Measurements from ENCODE around the gene MAP1LC3A.
"Not testable (repeated sequence)": the region's sequence is repeated elsewhere in the genome, so short reads cannot be mapped to it uniquely, and the experiment has no call there.

MAP1LC3A gene

DNA sequence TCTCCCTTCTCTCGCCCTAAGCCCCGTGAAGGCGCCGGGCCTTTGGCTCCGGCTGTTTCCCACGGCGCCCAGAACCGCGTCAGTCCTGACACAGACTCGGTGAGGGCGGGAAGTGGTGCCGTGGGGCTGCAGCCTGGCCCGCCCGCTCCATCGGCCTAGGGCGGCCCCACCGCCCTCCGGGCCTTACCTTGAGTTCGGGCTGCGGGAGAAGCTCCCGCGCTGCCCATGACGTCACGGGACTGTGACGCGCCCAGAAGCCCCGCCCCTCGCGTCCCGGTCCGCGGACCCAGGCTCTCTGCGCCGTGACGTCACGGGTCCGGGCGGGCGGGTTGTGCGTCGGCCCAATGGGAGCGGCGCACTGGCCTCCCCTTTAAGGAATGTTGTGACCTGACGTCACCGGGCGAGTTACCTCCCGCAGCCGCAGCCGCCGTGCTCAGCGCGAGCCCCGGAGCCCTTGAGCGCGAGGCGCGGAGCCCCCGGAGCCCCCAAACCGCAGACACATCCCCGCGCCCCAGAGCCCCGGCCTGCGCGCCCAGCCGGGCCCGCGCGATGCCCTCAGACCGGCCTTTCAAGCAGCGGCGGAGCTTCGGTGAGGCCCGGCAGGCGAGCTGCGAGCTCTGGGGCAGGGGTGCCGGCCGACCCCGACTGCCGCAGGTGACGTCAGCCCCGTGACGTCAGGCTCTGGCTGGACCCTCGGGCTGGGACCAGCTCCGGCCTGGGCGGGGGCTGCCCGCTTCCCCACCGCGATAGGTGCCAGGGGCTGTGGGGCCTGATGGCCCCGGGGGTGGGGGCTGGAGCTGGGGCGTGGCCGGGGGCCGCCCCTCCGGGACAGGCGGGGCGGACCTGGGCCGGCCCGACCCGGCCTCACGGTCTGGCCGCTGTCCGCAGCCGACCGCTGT lies at the start of gene MAP1LC3A:
Gene MAP1LC3A (plus strand): TSS at position 399 of the 899 bp plus-strand sequence. CDS start 151 bp downstream, at position 550.
- no peak for FAIRE-seq

DNA sequence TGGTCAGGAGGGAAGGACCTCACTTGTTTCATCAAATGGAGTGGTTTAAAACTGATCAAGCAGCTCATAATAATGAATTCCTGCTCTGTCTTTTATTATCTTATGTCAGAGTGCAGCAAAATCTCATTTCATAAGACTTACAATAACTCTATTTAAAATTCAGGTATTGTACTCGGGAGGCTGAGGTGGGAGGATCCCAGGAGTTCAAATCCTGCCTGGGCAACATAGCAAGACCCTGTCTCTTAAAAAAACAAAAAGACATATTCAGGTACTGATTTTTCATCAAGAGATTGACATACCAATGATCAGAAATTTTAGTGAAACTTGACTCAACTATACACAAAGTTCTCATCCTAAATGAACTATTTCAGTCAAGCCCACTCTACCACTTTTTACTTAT lies 47.9 kb upstream of the MAP1LC3A start:
- no peak for FAIRE-seq

DNA sequence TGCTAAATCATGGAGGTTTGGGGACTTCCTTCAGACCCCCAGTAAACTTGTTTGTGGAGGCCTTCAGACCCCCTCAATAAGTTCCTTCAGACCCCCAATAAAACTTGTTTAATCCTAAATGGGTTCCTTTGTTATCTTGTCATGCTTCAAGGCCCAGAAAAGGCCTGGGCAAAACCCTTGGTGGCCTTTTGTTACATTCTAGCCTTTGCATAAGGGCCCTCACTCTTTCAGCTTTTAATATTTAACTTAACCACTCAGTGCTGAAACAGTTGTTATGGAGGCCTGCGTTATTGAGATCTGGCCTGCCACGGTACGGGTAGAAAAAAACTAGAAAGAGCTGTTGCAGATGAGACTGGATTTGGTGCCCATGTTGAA lies 46.6 kb upstream of the MAP1LC3A start:
- FAIRE-seq, result no peak

DNA sequence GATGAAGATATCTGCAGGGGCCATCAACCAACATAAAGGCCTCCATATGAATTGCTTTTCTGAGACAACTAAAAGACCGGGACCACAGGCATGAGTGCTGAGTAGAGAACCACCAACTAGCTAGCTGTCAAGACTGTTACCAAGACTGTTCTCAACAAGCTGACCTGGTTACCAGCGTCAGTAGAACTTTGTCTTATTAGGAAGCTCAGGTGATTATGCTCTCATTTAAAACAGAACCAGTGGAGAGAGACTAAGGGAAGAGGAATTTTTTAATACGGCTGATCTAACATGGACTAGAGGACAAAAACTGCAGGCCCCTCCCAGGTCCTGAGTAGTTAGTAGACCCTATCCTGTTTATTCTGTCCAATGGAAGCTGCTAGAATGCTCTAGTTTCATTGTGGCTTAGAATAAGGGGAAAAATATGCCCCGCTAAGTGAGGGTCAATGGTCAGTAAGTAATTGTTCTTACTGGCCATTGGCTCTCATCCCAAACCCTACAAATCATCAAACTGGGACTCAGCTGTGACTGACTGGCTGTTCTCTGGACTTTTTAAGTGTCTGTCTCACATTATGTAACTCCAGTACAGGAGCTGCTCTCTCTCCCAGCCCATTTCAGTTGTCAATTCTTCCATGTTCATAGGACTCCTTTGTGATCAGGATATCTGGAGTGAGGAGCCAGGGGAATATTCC lies 46.1 kb upstream of the MAP1LC3A start:
- FAIRE-seq, result no peak

DNA sequence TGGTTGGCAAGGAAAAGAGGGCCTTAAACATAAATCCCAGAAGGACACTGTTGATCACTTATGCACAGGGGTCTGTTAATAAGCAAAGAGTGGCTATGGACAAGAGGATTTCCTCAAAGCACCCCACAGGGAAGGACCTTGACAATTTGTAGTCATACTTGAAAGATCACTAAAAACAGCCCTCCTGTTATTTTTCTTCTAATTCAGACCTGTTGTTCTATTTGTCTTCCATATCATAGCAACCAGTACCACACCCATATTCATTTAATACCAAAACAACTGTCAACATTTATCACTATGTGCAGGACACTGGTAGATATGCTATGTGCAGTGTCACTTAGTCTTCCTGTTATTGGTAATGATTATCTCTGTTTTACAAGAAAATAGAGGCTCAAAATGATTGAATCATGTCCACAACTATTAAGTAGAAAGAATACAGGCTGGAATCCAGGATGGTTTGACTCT lies 45.5 kb upstream of the MAP1LC3A start:
- no peak for FAIRE-seq

DNA sequence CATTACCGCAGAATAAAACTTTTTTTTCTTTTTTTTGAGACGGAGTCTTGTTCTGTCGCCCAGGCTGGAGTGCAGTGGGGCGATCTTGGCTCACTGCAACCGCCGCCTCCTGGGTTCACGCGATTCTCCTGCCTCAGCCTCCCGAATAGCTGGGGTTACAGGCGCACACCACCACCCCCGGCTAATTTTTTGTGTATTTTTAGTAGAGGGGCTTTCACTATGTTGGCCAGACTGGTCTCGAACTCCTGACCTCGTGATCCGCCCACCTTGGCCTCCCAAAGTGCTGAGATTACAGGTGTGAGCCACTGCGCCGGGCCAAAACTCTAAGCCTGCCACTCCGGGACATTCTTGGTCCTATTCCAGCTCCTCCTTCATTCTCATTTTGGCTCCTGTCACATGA lies 44.5 kb upstream of the MAP1LC3A start:
- FAIRE-seq, result not testable (repeated sequence)

DNA sequence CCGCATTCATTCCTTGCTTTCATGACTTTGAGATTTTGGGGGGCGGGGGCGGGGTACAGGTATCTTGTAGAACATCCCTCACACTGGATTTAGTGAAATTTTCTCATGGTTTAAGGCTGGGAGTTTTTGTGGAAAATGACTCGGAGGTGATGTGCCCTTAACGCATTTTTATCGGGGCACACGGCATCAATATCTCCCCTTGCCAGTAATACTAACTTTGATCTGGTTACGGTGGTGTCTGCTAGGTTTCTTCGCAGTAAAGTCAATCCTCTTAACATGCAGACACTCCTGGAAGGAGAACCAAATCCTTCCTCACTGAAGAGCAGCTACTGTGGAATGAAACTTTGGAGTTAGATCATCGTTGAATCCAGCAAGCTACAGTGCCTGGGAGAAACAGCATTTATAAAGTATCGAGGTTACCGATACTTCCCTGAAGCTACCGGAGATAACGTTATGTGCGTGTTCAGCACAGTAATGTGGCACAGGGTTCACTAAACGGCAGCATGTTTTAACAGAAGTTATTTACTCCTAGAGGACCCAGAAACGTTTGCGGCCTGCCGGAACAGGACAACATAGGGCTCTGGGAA lies 43.5 kb upstream of the MAP1LC3A start:
- no peak for FAIRE-seq

DNA sequence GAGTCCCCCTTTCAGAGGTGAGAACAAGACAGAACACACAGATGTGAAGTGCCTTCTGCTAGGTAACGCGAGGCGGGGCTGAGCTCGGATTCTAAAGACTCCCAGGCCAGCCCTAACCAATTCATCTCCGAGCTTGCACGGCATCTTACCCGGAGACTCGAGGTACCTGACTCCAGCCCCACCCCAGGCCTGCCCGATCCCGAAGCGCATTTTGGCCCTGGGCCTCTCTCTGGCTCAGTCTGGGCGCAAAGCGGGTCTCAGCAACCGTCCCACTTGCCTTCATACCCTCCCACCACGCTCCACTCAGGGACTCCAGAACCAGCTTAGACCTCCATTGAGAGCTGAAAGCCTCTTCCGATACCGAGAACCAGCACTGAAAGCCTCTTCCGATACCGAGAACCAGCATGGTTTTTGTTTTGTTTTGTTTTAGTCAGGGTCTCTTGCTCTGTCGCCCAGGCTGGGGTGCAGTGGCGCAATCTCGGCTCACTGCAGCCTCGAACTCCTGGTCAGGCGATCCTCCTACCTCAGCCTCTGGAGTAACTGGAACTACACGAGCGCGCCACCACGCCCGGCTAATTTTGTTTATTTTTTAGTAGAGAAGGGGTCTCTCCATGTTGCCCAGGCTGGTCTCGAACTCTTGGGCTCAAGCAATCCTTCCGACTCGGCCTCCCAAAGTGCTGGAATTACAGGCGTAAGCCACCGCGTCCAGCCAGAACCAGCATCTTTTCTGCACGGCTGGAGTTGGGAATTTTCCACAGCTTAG lies 42.9 kb upstream of the MAP1LC3A start:
- no peak for FAIRE-seq

DNA sequence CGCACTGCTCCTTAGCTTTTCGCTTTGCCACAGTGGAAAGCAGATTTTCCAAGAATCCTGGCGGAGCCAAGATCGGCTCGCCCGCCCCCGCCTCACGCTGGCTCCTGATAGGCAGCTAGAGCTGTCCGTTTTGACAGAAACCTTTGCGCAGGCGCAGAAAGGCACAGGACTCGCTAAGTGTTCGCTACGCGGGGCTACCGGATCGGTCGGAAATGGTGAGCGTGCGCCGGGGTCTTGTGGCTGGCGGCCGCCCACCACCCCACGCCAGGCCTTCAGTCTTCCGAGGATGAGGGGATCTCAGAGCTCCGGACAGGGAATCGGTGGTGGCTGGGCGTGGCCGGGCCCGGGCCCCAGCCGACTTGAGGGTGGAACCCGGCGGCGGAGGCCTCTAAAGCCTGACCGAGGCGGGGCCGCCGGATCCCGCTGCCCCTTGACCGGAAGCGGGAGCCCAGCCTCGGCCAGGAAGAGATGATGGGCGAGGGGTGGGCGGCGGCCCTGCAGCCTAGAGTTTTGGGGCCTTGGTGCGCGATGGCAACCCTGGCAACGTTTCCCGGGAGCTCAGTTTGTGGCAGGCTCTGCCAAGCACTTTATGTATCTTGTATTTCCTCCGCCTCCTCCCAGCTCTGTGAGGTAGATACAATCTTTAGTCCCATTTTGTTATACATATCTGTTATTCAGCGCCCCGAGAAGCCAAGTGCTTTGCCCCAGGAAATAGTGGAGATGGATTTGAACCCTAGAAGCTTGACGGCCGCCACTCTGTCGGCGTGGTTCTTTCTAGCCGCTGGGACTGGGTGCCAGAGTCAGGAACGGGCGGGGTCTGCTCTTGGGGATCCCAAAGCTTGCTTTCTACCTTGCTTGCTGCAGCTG lies 42.0 kb upstream of the MAP1LC3A start, which contains the start of gene DYNLRB1:
Gene DYNLRB1 (plus strand): TSS at position 176 of the 867 bp plus-strand sequence. CDS start 37 bp downstream, at position 213.
- FAIRE-seq, result no peak

DNA sequence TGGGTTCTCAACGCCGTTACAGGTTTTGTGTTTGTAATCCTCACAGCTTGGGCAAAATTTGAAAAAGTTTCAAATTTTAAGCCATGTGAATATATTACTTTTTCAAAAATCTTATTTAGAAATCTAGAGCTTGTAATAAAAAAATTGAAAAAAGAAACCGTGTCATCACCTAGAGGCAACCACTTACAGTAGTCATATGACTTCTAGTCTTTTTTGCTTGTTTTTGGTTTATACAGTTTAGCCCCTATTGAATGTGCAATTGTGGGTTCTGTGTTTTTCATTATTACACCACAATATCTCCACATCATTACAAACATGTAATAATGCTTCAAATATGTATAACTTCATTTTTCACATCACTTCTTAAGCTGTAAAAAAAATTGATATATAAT lies 41.4 kb upstream of the MAP1LC3A start:
- FAIRE-seq, result no peak

DNA sequence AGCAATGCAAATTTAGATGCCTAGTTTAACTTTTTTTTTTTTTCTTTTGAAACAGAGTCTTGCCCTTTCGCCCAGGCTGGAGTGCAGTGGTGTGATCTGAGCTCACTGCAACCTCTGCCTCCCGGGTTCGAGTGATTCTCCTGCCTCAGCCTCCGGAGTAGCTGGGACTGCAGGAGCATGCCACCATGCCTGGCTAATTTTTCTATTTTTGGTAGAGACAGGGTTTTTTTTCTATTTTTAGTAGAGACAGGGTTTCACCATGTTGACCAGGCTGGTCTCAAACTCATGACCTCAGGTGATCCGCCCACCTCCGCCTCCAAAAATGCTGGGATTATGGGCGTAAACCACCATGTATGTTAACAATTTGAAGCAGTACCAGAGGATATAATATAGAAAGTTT lies 39.7 kb upstream of the MAP1LC3A start:
- FAIRE-seq, result not testable (repeated sequence)

DNA sequence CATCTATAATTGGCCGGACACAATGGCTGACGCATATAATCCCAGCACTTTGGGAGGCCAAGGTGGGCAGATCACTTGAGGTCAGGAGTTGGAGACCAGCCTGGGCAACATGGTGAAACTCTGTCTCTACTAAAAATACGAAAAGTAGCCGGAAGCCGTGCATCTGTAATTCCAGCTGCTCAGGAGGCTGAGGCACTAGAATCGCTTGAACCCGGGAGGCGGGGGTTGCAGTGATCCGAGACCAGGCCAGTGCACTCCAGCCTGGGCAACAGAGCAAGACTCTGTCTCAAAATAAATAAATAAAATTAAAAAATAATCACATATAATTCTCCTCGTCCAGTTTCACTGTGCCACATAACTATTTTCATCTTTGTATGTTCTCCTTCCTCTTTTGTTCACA lies 38.7 kb upstream of the MAP1LC3A start:
- FAIRE-seq, result not testable (repeated sequence)

DNA sequence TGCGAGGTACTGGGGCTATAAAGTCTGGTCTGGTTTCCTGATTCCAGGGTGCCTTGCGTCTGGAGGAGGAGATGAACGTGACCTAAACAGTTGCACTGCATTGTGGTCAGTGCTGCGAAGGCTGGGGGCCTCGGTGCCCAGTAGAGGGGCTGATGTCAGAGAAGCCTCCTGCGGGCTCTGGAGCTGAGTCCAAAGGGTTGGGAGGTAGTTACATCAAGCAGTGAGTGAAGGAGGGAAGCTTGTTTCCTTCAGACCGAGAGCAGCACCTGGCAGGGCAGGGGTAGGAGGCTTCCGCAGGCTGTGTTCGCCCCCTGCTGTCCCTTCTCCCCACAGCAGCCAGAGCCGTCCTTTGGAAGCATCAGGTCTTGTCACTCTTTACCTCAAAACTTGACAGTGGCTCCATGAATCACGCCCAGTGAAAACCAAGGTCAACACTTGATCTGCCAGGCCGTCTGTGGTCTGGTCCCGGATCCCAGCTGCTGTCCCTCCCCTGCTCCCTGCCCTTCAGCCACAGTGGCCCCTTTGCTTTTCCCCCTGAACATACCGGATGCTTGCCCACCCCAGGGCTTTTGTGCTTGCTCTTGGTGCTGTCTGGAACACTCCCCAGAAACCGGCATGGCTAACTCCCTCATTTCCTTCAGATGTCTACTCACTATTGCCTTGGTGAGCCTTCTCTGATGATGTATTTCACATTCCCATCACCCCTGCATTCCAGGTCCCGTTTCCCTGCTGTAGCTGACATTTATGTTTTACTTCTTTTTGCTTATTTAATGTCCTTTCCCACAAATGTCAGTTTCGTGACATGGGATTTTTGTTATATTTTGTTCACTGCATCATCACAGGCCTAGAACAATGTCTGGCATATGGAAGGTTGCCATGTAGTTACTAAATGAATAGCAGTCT lies 35.3 kb upstream of the MAP1LC3A start:
- FAIRE-seq, result no peak

DNA sequence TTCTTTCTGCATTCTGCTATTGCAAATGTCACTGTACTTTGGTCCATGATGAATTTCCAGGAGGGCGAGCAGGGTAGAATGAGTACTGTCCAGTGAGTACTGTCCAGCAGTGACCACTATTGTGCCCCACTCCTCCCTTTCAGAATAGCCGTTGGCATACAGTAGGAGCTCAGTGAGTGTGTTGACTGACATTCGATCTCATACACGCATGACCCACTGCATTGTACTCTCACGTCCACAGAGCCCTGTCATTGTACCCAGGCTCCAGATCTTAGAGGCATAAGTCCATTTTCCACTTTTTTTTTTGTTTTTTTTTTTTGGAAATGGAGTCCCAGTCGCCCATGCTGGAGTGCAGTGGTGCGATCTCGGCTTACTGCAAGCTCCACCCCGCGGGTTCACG lies 34.1 kb upstream of the MAP1LC3A start:
- FAIRE-seq, result no peak

DNA sequence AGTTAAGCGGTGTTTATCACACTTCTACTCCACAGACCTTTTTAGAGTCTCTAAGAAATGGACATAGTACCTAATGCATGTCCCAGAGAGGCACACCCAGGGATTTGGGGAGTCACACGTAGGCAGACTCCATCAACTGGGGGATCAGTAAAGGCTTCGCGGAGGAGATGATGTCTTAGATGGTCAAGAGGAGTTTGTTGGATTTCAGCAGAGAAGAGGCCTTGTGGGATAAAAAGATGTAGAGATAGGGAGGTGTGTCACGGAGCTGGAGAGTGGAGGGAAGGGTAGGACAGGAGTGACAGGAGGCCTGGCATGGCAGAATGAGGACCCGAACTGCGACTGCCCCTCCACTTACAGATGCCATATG lies 33.2 kb upstream of the MAP1LC3A start:
- FAIRE-seq, result no peak

DNA sequence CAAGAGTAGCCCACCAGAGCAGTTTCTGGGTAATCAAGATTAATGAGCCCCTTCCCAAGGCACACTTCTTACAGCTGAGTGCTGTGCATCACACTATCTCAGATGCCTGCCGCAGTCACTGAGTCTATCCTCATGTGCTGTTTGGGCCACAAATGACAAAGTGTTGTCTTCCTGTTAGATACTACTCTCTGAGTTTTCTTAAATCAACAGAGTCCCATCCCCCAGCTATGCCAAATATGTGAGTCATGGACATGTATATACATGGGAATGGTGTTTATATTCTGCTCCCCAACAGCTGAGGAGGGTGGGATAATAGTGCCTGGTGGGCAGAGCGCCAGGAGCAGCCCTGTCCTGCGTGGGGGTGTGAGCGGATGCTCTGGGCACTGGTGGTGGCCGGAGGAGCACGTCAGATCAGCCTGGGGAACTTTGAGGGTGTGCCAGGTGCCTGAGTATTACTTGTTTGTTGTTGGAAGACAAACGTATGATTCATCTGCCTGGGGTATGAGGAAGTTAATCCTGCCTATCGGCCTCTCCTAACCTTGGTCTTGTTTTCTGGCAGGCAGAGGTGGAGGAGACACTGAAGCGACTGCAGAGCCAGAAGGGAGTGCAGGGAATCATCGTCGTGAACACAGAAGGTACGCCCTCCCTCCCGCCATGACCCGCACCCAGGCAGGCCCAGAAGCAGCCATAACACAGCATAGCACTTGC lies 32.7 kb upstream of the MAP1LC3A start:
- no peak for FAIRE-seq

DNA sequence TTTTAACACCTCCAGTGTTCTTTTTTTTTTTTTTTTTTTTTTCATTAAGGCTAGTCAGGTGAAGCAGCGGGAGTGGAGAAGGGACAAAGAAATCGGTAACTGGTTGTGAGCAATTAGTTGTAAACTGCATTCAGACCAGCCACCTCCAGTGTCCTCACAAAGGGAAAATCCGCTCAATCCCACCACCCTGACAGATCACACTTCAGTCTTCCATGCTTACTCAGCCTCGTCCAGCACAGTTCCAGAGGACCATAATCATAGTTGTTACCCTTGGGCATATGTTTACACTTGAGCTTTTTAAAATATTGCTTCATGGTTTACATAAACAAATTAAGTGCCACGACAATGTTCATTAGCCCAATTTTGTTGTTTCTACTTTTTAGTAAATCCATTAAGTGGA lies 32.1 kb upstream of the MAP1LC3A start:
- FAIRE-seq, result no peak

DNA sequence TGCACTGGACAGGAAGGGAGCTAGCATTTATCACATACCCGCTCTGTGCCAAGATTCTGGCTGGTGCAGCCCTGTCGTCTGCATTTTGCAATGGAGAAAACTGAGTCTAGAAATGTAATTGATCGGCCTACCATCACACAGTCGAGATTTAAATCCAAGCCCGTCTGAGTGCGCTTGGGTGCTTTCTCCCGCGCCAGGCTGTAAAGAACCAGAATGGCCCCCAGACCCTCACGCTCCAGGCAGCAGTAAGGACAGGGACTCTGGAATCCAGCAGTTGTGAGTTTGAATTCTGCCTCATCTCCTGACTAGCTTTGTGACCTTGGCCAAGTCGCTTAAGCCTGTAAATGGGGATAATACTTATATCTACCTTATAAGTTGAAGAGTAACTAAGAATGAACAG lies 31.5 kb upstream of the MAP1LC3A start:
- FAIRE-seq, result no peak

DNA sequence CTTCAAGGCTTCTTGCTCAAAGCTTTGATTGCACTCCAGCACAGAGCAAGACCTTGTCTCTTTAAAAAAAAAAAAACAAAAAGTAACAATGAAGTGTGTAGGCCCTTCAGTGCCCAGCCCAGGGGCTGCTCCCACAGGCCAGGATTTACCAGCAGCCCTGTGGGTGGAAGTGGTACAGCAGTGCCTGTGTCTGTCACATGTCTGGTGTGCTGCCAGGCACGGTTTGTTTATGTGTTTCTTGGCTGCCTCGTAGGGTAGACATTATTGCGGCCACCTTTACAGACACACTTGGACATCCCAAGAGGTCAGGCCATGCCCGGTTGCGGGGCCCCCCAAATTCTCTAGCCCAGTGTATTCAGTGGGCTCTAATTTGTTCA lies 29.6 kb upstream of the MAP1LC3A start:
- FAIRE-seq, result no peak

DNA sequence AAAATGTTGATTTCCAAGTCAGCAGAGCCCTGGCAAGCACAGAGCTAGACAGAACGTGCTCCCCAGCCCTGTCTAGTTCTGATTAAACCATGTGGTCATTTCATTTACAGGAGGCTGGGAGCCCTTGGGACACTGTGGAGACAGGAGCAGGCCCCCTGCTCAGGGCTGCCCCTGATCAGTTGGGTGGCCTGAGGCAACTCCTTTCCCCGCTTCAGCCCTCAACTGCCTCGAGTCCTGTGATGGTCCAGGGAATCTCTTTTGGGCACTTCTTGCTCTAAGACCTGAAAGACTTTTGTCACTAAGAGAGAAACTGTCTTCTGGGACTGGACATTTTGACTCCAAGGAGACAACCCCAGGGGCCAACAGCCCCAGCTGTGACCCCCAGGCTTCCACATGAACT lies 28.8 kb upstream of the MAP1LC3A start:
- no peak for FAIRE-seq
